Stimulated activated CD4-positive, alpha-beta T cell treated with anti-CD3 and anti-CD28 coated beads, TNF-alpha, amount 100 ng/mL, for 48 hours (primary cell): ENCODE results near the gene DIPK1C.
"Not testable (repeated sequence)": the region's sequence is repeated elsewhere in the genome, so short reads cannot be mapped to it uniquely, and the experiment has no call there.

Experiments used
- DNase-seq, 3 donors: peaks; one replicate each; pipeline ENCODE4 v3.0.0-alpha.2; 2020; ENCODE audit warnings: low read depth in 3 of 3

Gene DIPK1C

GRCh38 chr18:74457043-74457724, at the start of gene DIPK1C:
DIPK1C (minus strand) TSS chr18:74457308; CDS start chr18:74457259, 49 bp downstream.
- DNase-seq: no peak

- DNase-seq: no peak
Measured at GRCh38 chr18:74506448-74507084, 49.5 kb upstream of the DIPK1C start.

GRCh38 chr18:74505776-74506175, 48.7 kb upstream of the DIPK1C start:
- DNase-seq: no peak

- no peak for DNase-seq
Measured at GRCh38 chr18:74503137-74503536, 46.0 kb upstream of the DIPK1C start.

- DNase-seq: no peak
Measured at GRCh38 chr18:74501386-74501785, 44.3 kb upstream of the DIPK1C start.

- not testable (repeated sequence) for DNase-seq
Measured at GRCh38 chr18:74500774-74501173, 43.7 kb upstream of the DIPK1C start.

- DNase-seq: no peak
Measured at GRCh38 chr18:74500372-74500771, 43.3 kb upstream of the DIPK1C start.

GRCh38 chr18:74499633-74500032, 42.5 kb upstream of the DIPK1C start:
- DNase-seq: no peak

GRCh38 chr18:74498712-74499627, 41.9 kb upstream of the DIPK1C start:
- DNase-seq: peak; percentile 66 to 79 (median 67)

- DNase-seq: no peak
Measured at GRCh38 chr18:74497778-74498177, 40.7 kb upstream of the DIPK1C start.

- DNase-seq: no peak
Measured at GRCh38 chr18:74497324-74497676, 40.2 kb upstream of the DIPK1C start.

GRCh38 chr18:74496508-74497323, 39.6 kb upstream of the DIPK1C start:
- peak in 1 of 3 donors; percentile 19 for DNase-seq

GRCh38 chr18:74495581-74496507, 38.7 kb upstream of the DIPK1C start, which contains the start of gene CNDP2:
CNDP2 (plus strand) TSS chr18:74496363; CDS start chr18:74499974, 3,611 bp downstream.
- peak; percentile 98 to 100 (median 99) for DNase-seq

GRCh38 chr18:74494514-74494913, 37.4 kb upstream of the DIPK1C start:
- no peak for DNase-seq

- DNase-seq: peak in 1 of 3 donors; percentile 19
Measured at GRCh38 chr18:74493689-74494088, 36.6 kb upstream of the DIPK1C start.

GRCh38 chr18:74492259-74492658, 35.2 kb upstream of the DIPK1C start:
- no peak for DNase-seq

- no peak for DNase-seq
Measured at GRCh38 chr18:74489676-74490075, 32.6 kb upstream of the DIPK1C start.

GRCh38 chr18:74488864-74489263, 31.8 kb upstream of the DIPK1C start:
- no peak for DNase-seq

GRCh38 chr18:74488354-74488753, 31.2 kb upstream of the DIPK1C start:
- DNase-seq: no peak

- DNase-seq: no peak
Measured at GRCh38 chr18:74486119-74486849, 29.2 kb upstream of the DIPK1C start.
